Ishikawa (cell line): ENCODE results near the gene TMEM150B.

ENCODE experiments used
- CEBPB ChIP-seq: IDR thresholded peaks from 2 replicates; pipeline ENCODE4 v1.6.1; 2012
- CREB1 ChIP-seq: IDR thresholded peaks from 2 replicates; pipeline ENCODE4 v1.6.1; 2012; ENCODE audit warnings: low read depth
- EGR1 ChIP-seq: IDR thresholded peaks from 2 replicates; pipeline ENCODE4 v1.6.1; 2012
- EP300 ChIP-seq: IDR thresholded peaks from 2 replicates; pipeline ENCODE4 v1.6.1; 2012; ENCODE audit warnings: borderline replicate concordance
- FOXM1 ChIP-seq: IDR thresholded peaks from 2 replicates; pipeline ENCODE4 v1.6.1; 2012; ENCODE audit warnings: low read depth, borderline replicate concordance
- NFIC ChIP-seq: IDR thresholded peaks from 2 replicates; pipeline ENCODE4 v1.6.1; 2012
- RAD21 ChIP-seq: IDR thresholded peaks from 2 replicates; pipeline ENCODE4 v1.6.1; 2012; ENCODE audit warnings: low read depth
- TAF1 ChIP-seq: IDR thresholded peaks from 2 replicates; pipeline ENCODE4 v1.6.1; 2012; ENCODE audit warnings: low read depth, mild to moderate bottlenecking
- TCF12 ChIP-seq: IDR thresholded peaks from 2 replicates; pipeline ENCODE4 v1.6.1; 2012; ENCODE audit warnings: low read depth
- TEAD4 ChIP-seq: IDR thresholded peaks from 2 replicates; pipeline ENCODE4 v1.6.1; 2012
- USF1 ChIP-seq: IDR thresholded peaks from 2 replicates; pipeline ENCODE4 v1.6.1; 2012
- YY1 ChIP-seq: IDR thresholded peaks from 2 replicates; pipeline ENCODE4 v1.6.1; 2012; ENCODE audit warnings: low read depth
- ZBTB7A ChIP-seq: IDR thresholded peaks from 2 replicates; pipeline ENCODE4 v1.6.1; 2012; ENCODE audit warnings: low read depth
- TF ChIP-seq, protein P1 (sequence below): IDR thresholded peaks from 2 replicates; pipeline ENCODE4 v1.6.1; 2012
- TF ChIP-seq, protein P2 (sequence below): IDR thresholded peaks from 2 replicates; pipeline ENCODE4 v1.6.1; 2012; ENCODE audit warnings: low read depth, mild to moderate bottlenecking

Gene TMEM150B

GRCh38 chr19:55339105-55339888 lies 14.2 kb upstream of the TMEM150B start, which contains the start of gene KMT5C:
Gene KMT5C (plus strand): TSS chr19:55339876. CDS start chr19:55341937, 2,061 bp downstream.
- TF ChIP-seq, protein P1, sequence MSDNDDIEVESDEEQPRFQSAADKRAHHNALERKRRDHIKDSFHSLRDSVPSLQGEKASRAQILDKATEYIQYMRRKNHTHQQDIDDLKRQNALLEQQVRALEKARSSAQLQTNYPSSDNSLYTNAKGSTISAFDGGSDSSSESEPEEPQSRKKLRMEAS = peak; percentile 59; the same call in 1 of the 2 replicates
- TF ChIP-seq TCF12 (peak; percentile 21; the same call in 1 of the 2 replicates), FOXM1 (no peak), USF1 (no peak), TAF1 (no peak), EGR1 (peak; percentile 37; the same call in 1 of the 2 replicates), RAD21 (no peak), ZBTB7A (no peak), NFIC (no peak), EP300 (no peak), CEBPB (no peak), TEAD4 (no peak), CREB1 (peak; percentile 89), YY1 (no peak)
- TF ChIP-seq, protein P2, sequence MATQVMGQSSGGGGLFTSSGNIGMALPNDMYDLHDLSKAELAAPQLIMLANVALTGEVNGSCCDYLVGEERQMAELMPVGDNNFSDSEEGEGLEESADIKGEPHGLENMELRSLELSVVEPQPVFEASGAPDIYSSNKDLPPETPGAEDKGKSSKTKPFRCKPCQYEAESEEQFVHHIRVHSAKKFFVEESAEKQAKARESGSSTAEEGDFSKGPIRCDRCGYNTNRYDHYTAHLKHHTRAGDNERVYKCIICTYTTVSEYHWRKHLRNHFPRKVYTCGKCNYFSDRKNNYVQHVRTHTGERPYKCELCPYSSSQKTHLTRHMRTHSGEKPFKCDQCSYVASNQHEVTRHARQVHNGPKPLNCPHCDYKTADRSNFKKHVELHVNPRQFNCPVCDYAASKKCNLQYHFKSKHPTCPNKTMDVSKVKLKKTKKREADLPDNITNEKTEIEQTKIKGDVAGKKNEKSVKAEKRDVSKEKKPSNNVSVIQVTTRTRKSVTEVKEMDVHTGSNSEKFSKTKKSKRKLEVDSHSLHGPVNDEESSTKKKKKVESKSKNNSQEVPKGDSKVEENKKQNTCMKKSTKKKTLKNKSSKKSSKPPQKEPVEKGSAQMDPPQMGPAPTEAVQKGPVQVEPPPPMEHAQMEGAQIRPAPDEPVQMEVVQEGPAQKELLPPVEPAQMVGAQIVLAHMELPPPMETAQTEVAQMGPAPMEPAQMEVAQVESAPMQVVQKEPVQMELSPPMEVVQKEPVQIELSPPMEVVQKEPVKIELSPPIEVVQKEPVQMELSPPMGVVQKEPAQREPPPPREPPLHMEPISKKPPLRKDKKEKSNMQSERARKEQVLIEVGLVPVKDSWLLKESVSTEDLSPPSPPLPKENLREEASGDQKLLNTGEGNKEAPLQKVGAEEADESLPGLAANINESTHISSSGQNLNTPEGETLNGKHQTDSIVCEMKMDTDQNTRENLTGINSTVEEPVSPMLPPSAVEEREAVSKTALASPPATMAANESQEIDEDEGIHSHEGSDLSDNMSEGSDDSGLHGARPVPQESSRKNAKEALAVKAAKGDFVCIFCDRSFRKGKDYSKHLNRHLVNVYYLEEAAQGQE = no peak

DNA sequence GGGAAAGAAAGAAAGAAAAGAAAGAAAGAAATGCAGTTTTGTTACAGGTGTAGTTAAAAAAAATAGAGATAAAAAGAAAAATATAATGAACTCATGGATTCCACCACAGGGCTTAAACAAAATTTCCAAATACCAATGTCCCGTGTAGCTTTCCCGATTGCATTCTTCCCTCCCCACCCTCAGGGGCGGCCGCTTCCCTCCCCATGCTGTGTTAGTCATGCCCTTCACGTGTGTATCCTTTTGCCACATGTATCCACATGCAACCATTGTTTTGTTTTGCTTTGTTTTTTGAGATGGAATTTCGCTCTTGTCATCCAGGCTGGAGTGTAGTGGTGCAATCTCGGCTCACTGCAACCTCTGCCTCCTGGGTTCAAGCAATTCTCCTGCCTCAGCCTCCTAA lies 11.0 kb upstream of the TMEM150B start:
- TF ChIP-seq FOXM1 (no peak), TAF1 (no peak), TEAD4 (no peak), EGR1 (no peak), YY1 (no peak), USF1 (no peak), NFIC (no peak)

GRCh38 chr19:55333870-55334269 lies 8.7 kb upstream of the TMEM150B start:
- TF ChIP-seq TCF12 (no peak), CREB1 (no peak), YY1 (no peak), NFIC (no peak), CEBPB (no peak), USF1 (no peak), TAF1 (no peak), FOXM1 (no peak), RAD21 (no peak), EP300 (no peak), TEAD4 (no peak), ZBTB7A (no peak), EGR1 (no peak)
- TF ChIP-seq, protein P1 = no peak
- TF ChIP-seq, protein P2 = no peak

GRCh38 chr19:55328774-55329318 lies 3.7 kb upstream of the TMEM150B start:
- TF ChIP-seq CREB1 = peak; percentile 69

GRCh38 chr19:55324662-55325061 lies 479 bp downstream of the TMEM150B start:
- TF ChIP-seq, protein P1 = no peak
- TF ChIP-seq YY1 = no peak
- no peak for TF ChIP-seq EP300
- TF ChIP-seq TEAD4 = no peak
- TF ChIP-seq EGR1 = no peak
- TF ChIP-seq TAF1 = no peak
- no peak for TF ChIP-seq CREB1
- TF ChIP-seq, protein P2 = no peak
- no peak for TF ChIP-seq TCF12
